ENCODE data around the gene CGB1.

GRCh38 chr19:49061445-49061844, 24.8 kb upstream of the CGB1 start:
- TF ChIP-seq CTCF (IDR thresholded peaks at IDR 0.05; ENCODE audit: extremely low read depth in 1 of 2, insufficient read depth in 1 of 2, low read depth in 1 of 2, low read length in 2 of 2) (no peak), POLR2A (IDR thresholded peaks at IDR 0.05; ENCODE audit: low read depth, low read length) (no peak), POLR2AphosphoS5 (IDR thresholded peaks at IDR 0.05; ENCODE audit: insufficient read depth, low read depth, low read length) (no peak), FOS (IDR thresholded peaks at IDR 0.05; ENCODE audit: borderline replicate concordance, insufficient read depth, low read length) (no peak), EZH2 (IDR thresholded peaks at IDR 0.05; ENCODE audit: borderline replicate concordance, low read depth, low read length, severe bottlenecking) (no peak), MAX (IDR thresholded peaks at IDR 0.05; ENCODE audit: insufficient read depth, insufficient read length) (no peak), GATA2 (IDR thresholded peaks at IDR 0.05; ENCODE audit: insufficient read depth, insufficient read length, low read depth, low read length) (no peak), JUN (IDR thresholded peaks at IDR 0.05; ENCODE audit: borderline replicate concordance, insufficient read depth, insufficient read length, low read depth) (no peak), MYC (IDR thresholded peaks at IDR 0.05; ENCODE audit: low read depth, low read length) (no peak)

Data from endothelial cell of umbilical vein (primary cell).